HG02981 (cell line): ENCODE measurements around the gene SLC12A4.
"Not testable (repeated sequence)": the region's sequence is repeated elsewhere in the genome, so short reads cannot be mapped to it uniquely, and the experiment has no call there.

Source experiments
- ATAC-seq: cut with Tn5 transposase; IDR thresholded peaks from one replicate; pipeline ENCODE4 v1.9.1; 2021; ENCODE audit warnings: mild to moderate bottlenecking, moderate library complexity; ENCODE audit not compliant: unreplicated experiment

Gene SLC12A4

GRCh38 chr16:67988675-67989074 is 20.2 kb upstream of the SLC12A4 start:
- no peak for ATAC-seq

GRCh38 chr16:67987460-67988160 is 19.2 kb upstream of the SLC12A4 start:
- no peak for ATAC-seq

- no peak for ATAC-seq
Observed at GRCh38 chr16:67986949-67987348, 18.5 kb upstream of the SLC12A4 start.

- ATAC-seq, result no peak
Observed at GRCh38 chr16:67982011-67982696, 13.7 kb upstream of the SLC12A4 start.

- no peak for ATAC-seq
Observed at GRCh38 chr16:67979955-67980678, 11.7 kb upstream of the SLC12A4 start, which contains the start of gene DPEP3. TSS of gene DPEP3 (minus strand) at chr16:67980499. CDS start at chr16:67980380, 119 bp downstream.

GRCh38 chr16:67977469-67978227 is 9.2 kb upstream of the SLC12A4 start:
- no peak for ATAC-seq

GRCh38 chr16:67977005-67977404 is 8.6 kb upstream of the SLC12A4 start:
- ATAC-seq, result no peak

- ATAC-seq, result no peak
Observed at GRCh38 chr16:67976205-67976604, 7.8 kb upstream of the SLC12A4 start.

GRCh38 chr16:67975321-67976105 is 7.1 kb upstream of the SLC12A4 start:
- ATAC-seq, result no peak

GRCh38 chr16:67972285-67972684 is 3.8 kb upstream of the SLC12A4 start:
- ATAC-seq, result not testable (repeated sequence)

- no peak for ATAC-seq
Observed at GRCh38 chr16:67971111-67971510, 2.7 kb upstream of the SLC12A4 start.

GRCh38 chr16:67969254-67970039 is 1.0 kb upstream of the SLC12A4 start:
- ATAC-seq, result no peak

GRCh38 chr16:67967958-67968399 is 458 bp downstream of the SLC12A4 start:
- ATAC-seq, result peak; percentile 25

- ATAC-seq, result no peak
Observed at GRCh38 chr16:67967183-67967957, 1.1 kb downstream of the SLC12A4 start.

- ATAC-seq, result no peak
Observed at GRCh38 chr16:67966549-67967182, 1.8 kb downstream of the SLC12A4 start.

GRCh38 chr16:67965668-67966548 is 2.5 kb downstream of the SLC12A4 start:
- no peak for ATAC-seq

GRCh38 chr16:67964477-67965131 is 3.8 kb downstream of the SLC12A4 start:
- ATAC-seq, result no peak
